ENCODE results near the gene PHIP. TPM values are rescaled to one million over a fixed set of nuclear protein-coding genes. Genes with fewer than 3 reads are reported as not detected.

Gene PHIP
- total and polyA plus RNA-seq, 2 donors from 2014 or later = 4.8 to 30.6 TPM

DNA sequence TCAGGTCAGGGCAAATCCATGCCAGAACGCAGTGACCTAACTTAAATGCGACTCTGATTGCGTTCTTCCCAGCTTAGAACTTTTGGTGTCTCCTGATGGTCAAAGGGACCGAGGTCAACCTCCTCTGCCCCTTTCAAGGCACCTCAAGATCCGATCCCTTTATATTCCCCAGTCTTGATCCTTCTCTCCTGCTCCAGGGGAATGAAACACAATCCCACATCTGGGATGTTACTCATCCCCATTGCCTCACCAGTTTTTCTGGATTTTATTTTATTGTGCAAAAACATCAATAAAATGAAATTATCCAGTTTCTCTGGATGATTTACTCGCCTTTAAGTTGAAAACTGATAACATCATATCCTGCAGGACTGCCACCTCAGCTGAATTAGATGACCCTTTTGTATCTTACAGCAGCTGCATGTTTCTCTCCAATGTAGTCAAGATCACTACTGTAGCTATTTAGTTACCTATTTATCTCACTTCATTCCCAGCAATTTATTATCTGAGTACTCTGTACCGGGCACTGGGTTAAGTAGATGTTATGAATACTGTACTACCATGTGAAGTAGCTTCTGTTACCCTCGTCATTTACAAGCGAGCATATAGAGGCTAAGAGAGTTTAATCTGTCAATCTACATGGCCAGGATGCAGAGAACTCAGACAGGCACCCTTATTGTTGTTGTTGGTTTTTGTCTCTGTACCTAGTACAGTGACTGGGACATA is 166.7 kb downstream of the PHIP start:
- H3K9ac ChIP-seq (ENCODE audit: low read length in 3 of 3) = no peak overlapping the region
- FAIRE-seq = no peak
- no peak for TF ChIP-seq CTCF (IDR thresholded peaks at IDR 0.05; ENCODE audit: borderline replicate concordance, extremely low read depth, insufficient read depth)
- no peak overlapping the region for H3K27ac ChIP-seq (ENCODE audit: low read depth in 2 of 2, low read length in 2 of 2)
- peaks cover 0 to 8% (median 0%) of the 10 kb centered on the region in 3 donors for H3K4me1 ChIP-seq (ENCODE audit: control insufficient read depth in 2 of 3, insufficient read depth in 2 of 3, low read depth in 1 of 3, low read length in 3 of 3)
- intact Hi-C loops (cut with DNase I) = no loop called here
- H3K36me3 ChIP-seq (ENCODE audit: control insufficient read depth in 2 of 3, insufficient read depth in 3 of 3, low read length in 3 of 3) = no peaks in the 10 kb centered on the region
- H3K9me3 ChIP-seq (ENCODE audit: control insufficient read depth in 2 of 3, insufficient read depth in 1 of 3, low read length in 3 of 3) = no peaks in the 10 kb centered on the region
- peak in 2 of 5 donors; percentile 2 to 20 for DNase-seq
- H3K27me3 ChIP-seq (ENCODE audit: control insufficient read depth, insufficient read depth, low read length) = no peaks in the 10 kb centered on the region
- peak overlapping the region in 2 of 3 donors; percentile 59 to 66 for H3K4me3 ChIP-seq (ENCODE audit: low read length in 3 of 3)

DNA sequence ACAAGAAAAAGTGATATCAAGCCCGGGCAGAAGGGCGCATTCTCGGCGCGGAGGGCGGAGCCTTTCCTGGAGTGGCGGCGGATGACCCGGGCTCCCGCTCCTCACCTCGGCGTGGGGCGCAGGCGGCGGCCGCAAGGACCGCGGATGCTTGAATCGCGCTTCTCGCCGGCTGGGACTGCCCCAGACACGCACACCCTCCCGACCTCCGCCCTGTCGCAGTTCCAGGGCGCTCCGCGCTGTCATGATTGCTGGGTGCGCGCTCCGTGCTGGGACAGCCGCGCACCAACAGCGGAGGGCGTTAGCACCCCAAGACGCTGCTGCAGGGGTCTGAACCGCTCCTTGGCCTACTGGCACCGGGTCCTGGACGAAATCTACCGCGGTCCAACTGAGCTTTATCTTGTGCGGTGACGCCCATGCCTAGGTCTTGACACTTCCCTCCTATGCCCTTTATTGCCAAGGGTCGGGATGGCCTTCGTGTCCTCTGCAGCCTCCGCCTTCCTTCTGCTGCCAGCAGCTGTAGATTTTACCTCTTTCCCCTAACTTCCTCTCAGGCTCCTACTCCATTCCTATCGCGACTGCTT is 167.4 kb downstream of the PHIP start:
- Histone ChIP-seq H3K9me3 (ENCODE audit: control insufficient read depth in 2 of 3, insufficient read depth in 1 of 3, low read length in 3 of 3) (no peaks in the 10 kb centered on the region), H3K36me3 (ENCODE audit: control insufficient read depth in 2 of 3, insufficient read depth in 3 of 3, low read length in 3 of 3) (no peaks in the 10 kb centered on the region), H3K4me3 (ENCODE audit: low read length in 3 of 3) (peak overlapping the region; percentile 35 to 66 (median 59)), H3K27ac (ENCODE audit: low read depth in 2 of 2, low read length in 2 of 2) (no peak overlapping the region), H3K9ac (ENCODE audit: low read length in 3 of 3) (peak overlapping the region in 1 of 3 donors; percentile 10), H3K27me3 (ENCODE audit: control insufficient read depth, insufficient read depth, low read length) (no peaks in the 10 kb centered on the region), H3K4me1 (ENCODE audit: control insufficient read depth in 2 of 3, insufficient read depth in 2 of 3, low read depth in 1 of 3, low read length in 3 of 3) (peaks cover 0 to 8% (median 0%) of the 10 kb centered on the region in 3 donors)
- no peak for TF ChIP-seq CTCF (IDR thresholded peaks at IDR 0.05; ENCODE audit: borderline replicate concordance, extremely low read depth, insufficient read depth)
- DNase-seq = peak; percentile 21 to 60 (median 43)
- no peak for FAIRE-seq
- intact Hi-C loops (cut with DNase I) = no loop called here

DNA sequence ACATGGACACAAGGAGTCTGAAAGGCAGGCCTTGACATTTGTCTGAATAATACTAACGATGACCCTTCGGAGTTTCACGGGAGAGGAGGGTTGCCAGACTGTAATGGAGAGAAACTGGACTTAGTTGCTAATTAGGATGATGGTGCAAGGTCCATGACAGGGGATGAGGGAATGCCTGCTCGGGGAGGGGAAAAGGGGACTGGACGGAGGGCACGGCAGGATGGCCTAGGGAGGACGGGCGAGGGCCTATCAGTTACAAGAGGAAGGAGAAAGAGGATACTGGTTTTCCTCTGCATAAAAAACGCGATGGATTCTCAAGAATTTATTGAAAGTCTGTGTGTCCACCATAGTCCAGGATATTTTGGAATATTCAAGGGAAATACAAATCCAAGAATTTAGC is 168.0 kb downstream of the PHIP start:
- TF ChIP-seq CTCF (IDR thresholded peaks at IDR 0.05; ENCODE audit: borderline replicate concordance, extremely low read depth, insufficient read depth) = no peak
- H3K4me1 ChIP-seq (ENCODE audit: control insufficient read depth in 2 of 3, insufficient read depth in 2 of 3, low read depth in 1 of 3, low read length in 3 of 3) = peaks cover 0 to 8% (median 0%) of the 10 kb centered on the region in 3 donors
- no peaks in the 10 kb centered on the region for H3K36me3 ChIP-seq (ENCODE audit: control insufficient read depth in 2 of 3, insufficient read depth in 3 of 3, low read length in 3 of 3)
- no peak for FAIRE-seq
- peak overlapping the region; percentile 35 to 66 (median 59) for H3K4me3 ChIP-seq (ENCODE audit: low read length in 3 of 3)
- DNase-seq = peak in 1 of 5 donors; percentile 6
- H3K27me3 ChIP-seq (ENCODE audit: control insufficient read depth, insufficient read depth, low read length) = no peaks in the 10 kb centered on the region
- no peak overlapping the region for H3K27ac ChIP-seq (ENCODE audit: low read depth in 2 of 2, low read length in 2 of 2)
- H3K9me3 ChIP-seq (ENCODE audit: control insufficient read depth in 2 of 3, insufficient read depth in 1 of 3, low read length in 3 of 3) = no peaks in the 10 kb centered on the region
- H3K9ac ChIP-seq (ENCODE audit: low read length in 3 of 3) = no peak overlapping the region
- intact Hi-C loops (cut with DNase I) = no loop called here
